GM18526 (cell line): ENCODE data around the gene ADPRM.
A peak's percentile ranks its signal among the peaks of the same experiment; 100 is the strongest.

Experiments
- POLR2A ChIP-seq: IDR thresholded peaks from 3 replicates; pipeline ENCODE4 v1.6.1; 2011; ENCODE audit not compliant: insufficient read length; ENCODE audit errors: extremely low read depth

The ADPRM gene

GRCh38 chr17:10697092-10698081 lies at the start of gene ADPRM, which contains the start of gene SCO1:
Gene ADPRM, plus strand, starts transcription at chr17:10697594. Its CDS starts 7,333 bp downstream, at chr17:10704927.
Gene SCO1, minus strand, starts transcription at chr17:10697533. Its CDS starts 26 bp downstream, at chr17:10697507.
- TF ChIP-seq POLR2A: peak; percentile 90

DNA sequence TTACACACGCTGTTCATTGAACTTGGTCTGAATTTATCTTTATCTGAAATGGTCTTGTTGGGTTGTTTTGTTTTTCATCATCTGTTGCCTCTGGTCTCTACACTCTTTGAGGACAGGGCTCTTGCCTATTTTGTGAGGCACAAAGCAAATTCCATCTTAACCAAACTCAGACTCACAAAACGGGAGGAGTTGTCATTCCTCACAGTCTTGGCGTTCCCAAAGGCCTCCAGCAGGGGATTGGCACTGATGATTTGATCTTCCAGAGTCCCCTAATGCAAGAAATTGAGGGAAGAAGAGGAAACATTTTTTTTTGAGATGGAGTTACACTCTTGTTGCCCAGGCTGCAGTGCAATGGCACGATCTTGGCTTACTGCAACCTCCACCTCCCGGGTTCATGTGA lies 49.0 kb upstream of the ADPRM start:
- TF ChIP-seq POLR2A: no peak

DNA sequence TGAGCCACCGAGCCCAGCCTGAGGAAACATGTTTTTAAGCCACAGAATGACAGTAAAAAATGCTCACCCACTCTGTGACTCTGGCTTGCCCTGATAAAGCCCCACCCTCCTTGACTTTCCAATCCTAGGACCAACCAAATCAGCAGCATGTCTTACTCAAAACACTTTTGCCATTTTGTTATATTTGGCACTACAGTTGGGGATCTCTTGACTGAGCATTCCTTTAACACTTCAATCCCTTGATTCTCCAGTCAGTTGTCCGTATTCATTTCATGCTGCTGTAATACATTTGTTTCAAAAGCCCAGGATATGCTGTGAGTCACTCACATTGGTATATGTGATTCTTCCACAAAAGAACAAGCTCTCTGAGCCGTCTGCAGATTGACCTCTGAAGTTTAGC lies 48.4 kb upstream of the ADPRM start:
- TF ChIP-seq POLR2A: no peak

- no peak for TF ChIP-seq POLR2A
Observed at GRCh38 chr17:10649602-10650001, 47.8 kb upstream of the ADPRM start.

DNA sequence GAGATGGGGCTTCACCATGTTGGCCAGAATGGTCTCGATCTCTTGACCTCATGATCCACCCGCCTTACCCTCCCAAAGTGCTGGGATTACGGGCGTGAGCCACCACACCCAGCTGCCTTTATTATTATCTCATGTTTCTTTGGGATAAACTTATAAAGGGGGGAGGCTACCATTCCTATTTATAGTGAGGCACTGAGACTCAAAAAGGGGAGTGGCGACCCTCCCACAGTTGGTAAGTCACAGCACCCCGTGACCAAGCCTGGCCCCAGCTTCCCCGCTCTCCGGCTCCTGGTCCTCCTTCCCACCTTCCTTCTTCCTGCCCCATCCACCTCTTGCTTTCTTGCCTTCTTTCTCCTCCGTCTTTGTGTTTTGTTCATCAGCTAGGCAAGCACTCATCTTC lies 45.5 kb upstream of the ADPRM start:
- TF ChIP-seq POLR2A: no peak

GRCh38 chr17:10652984-10653659 lies 44.3 kb upstream of the ADPRM start:
- TF ChIP-seq POLR2A: no peak

- no peak for TF ChIP-seq POLR2A
Observed at GRCh38 chr17:10653987-10654386, 43.4 kb upstream of the ADPRM start.

DNA sequence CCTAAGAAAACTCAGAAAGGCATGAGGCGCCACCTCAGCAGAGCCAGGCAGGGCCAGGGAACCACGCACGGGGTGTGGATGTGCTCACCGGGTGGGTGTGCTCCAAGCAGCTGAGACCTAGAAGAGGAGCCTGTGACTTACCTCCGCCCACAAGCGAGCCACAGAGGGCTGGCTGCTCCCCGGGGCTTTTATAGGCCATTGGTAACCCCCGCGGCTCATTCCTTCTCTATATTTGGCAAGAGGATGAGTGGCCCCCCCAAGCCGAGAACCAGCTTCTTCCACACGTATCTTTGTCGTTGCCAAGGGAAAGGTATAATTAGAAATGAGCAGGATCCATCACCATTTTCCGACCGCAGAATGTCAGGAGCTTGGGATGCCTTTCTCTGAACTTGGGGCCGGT lies 40.2 kb upstream of the ADPRM start, which contains the start of gene MYH3:
Gene MYH3, minus strand, starts transcription at position 162 of the 400 bp plus-strand sequence. CDS start 2,245 bp downstream, outside the sequence.
- no peak for TF ChIP-seq POLR2A

- TF ChIP-seq POLR2A: no peak
Observed at GRCh38 chr17:10657879-10658278, 39.5 kb upstream of the ADPRM start.

- no peak for TF ChIP-seq POLR2A
Observed at GRCh38 chr17:10661437-10661836, 36.0 kb upstream of the ADPRM start.

DNA sequence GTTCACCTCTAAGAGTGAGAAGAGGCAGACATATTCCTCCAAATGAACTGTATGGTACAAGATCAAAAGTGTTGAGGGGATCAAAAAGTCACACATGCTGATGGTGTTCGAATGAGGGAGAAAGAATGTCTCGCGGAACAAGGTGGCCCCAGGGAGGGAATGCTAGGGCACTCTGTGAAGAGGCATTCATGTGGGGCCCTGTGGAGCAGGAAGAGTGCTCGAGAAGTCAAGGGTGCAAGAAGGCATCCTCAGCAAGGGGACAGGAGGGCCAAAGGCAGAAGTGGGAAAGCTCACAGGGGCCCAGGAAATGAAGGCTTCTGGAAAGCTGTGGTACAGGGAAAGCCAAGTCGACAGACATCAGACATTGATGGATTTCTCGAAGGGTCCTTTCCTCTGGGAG lies 34.2 kb upstream of the ADPRM start:
- TF ChIP-seq POLR2A: no peak

- TF ChIP-seq POLR2A: no peak
Observed at GRCh38 chr17:10664571-10664970, 32.8 kb upstream of the ADPRM start.

DNA sequence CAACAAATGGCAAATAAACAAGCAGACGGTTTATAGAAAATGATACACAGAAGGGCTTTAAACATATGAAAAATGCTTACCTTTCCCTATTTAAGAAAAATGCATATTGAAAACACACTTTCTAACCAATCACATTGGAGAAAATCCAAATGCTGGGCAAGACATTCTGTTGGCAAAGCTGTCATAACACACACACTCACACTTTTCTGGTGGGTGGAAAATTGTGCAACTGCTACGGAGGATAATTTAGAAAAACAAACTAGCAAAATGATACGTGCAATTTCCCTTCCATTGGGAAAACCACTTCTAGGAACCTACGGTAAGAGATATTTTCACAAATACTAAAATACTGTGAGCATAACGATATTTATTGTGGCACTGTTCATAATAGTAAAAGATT lies 30.5 kb upstream of the ADPRM start:
- no peak for TF ChIP-seq POLR2A

- TF ChIP-seq POLR2A: no peak
Observed at GRCh38 chr17:10668775-10669174, 28.6 kb upstream of the ADPRM start.

- no peak for TF ChIP-seq POLR2A
Observed at GRCh38 chr17:10673312-10673711, 24.1 kb upstream of the ADPRM start.

- TF ChIP-seq POLR2A: no peak
Observed at GRCh38 chr17:10674704-10675103, 22.7 kb upstream of the ADPRM start.
